IMR-90 (cell line): ENCODE measurements around the gene NCKIPSD. TPM values are rescaled to one million over a fixed set of nuclear protein-coding genes. Genes with fewer than 3 reads are reported as not detected.

Source experiments
- ATAC-seq: fragments of 200-7000 bp; cut with Tn5 transposase; 2 replicates; pipeline ENCODE4 v1.9.1; 2020; ENCODE audit warnings: low read depth, mild to moderate bottlenecking, moderate library complexity
- BruUV-seq: library from RNA; stranded (reverse); fragments of 400-500 nt; replicated peaks from 2 replicates; lab custom pipeline; 2021; lab: Mats Ljungman, UMichigan
- CTCF ChIA-PET: fragments of 300-600 bp; formaldehyde crosslinking; extraction: SDS; loops from one replicate; lab custom pipeline; 2021; ENCODE audit warnings: antibody characterized with exemption; lab: Yijun Ruan, JAX
- POLR2A ChIA-PET: fragments of 300-600 bp; sonication (Branson Sonifier 250); formaldehyde crosslinking; loops from one replicate; lab custom pipeline; 2022; ENCODE audit warnings: antibody characterized with exemption; ENCODE audit not compliant: unreplicated experiment; lab: Charles Lee
- DNase-seq: peaks from one replicate; pipeline ENCODE4 v3.0.0; 2013
- H2AFZ ChIP-seq: replicated peaks from 2 replicates; pipeline ENCODE3; 2013; ENCODE audit warnings: low read length, mild to moderate bottlenecking; ENCODE audit not compliant: poor library complexity
- H2AK5ac ChIP-seq: 2 replicates; pipeline ENCODE4 v1.6.1; 2013; ENCODE audit warnings: low read depth, low read length, inconsistent platforms
- H2AK9ac ChIP-seq: replicated peaks from 2 replicates; pipeline ENCODE3; 2013; ENCODE audit warnings: mild to moderate bottlenecking, low read depth, low read length, moderate library complexity; ENCODE audit not compliant: poor library complexity
- H2BK120ac ChIP-seq: 2 replicates; pipeline ENCODE4 v1.6.1; 2013; ENCODE audit warnings: low read depth, low read length, inconsistent platforms
- H2BK15ac ChIP-seq: 3 replicates; pipeline ENCODE4 v1.6.1; 2013; ENCODE audit warnings: low read depth, low read length, inconsistent platforms
- H2BK20ac ChIP-seq: 2 replicates; pipeline ENCODE4 v1.6.1; 2013; ENCODE audit warnings: low read depth, mild to moderate bottlenecking, inconsistent platforms, low read length, moderate library complexity
- H2BK5ac ChIP-seq: 2 replicates; pipeline ENCODE4 v1.6.1; 2013; ENCODE audit warnings: mild to moderate bottlenecking, low read depth, low read length, inconsistent platforms; ENCODE audit not compliant: poor library complexity, severe bottlenecking
- H3K14ac ChIP-seq: replicated peaks from 2 replicates; pipeline ENCODE4 v1.6.1; 2013; ENCODE audit warnings: low read depth, low read length, inconsistent platforms
- H3K18ac ChIP-seq: 2 replicates; pipeline ENCODE4 v1.6.1; 2013; ENCODE audit warnings: low read depth, low read length, control low read depth
- H3K23ac ChIP-seq: 2 replicates; pipeline ENCODE4 v1.6.1; 2013; ENCODE audit warnings: low read depth, low read length, inconsistent platforms
- H3K27ac ChIP-seq: 2 replicates; pipeline ENCODE4 v1.5.1; 2013; ENCODE audit warnings: mild to moderate bottlenecking, control low read depth, low read length; ENCODE audit not compliant: insufficient read depth
- H3K27me3 ChIP-seq: 2 replicates; pipeline ENCODE4 v1.6.1; 2013; ENCODE audit warnings: low read length; ENCODE audit not compliant: control insufficient read depth, insufficient read depth
- H3K36me3 ChIP-seq: 2 replicates; pipeline ENCODE4 v1.6.1; 2013; ENCODE audit warnings: low read length, mixed read lengths; ENCODE audit not compliant: control insufficient read depth, insufficient read depth
- H3K4ac ChIP-seq: 2 replicates; pipeline ENCODE4 v1.6.1; 2013; ENCODE audit warnings: low read depth, low read length, inconsistent platforms
- H3K4me1 ChIP-seq: 2 replicates; pipeline ENCODE4 v1.6.1; 2013; ENCODE audit warnings: low read length, mixed read lengths; ENCODE audit not compliant: control insufficient read depth, insufficient read depth
- H3K4me2 ChIP-seq: 2 replicates; pipeline ENCODE4 v1.6.1; 2013; ENCODE audit warnings: low read depth, mild to moderate bottlenecking, control low read depth, low read length, moderate library complexity
- H3K4me3 ChIP-seq: 2 replicates; pipeline ENCODE4 v1.5.1; 2013; ENCODE audit warnings: low read depth, mild to moderate bottlenecking, control low read depth, low read length, moderate library complexity; ENCODE audit not compliant: insufficient read depth
- H3K56ac ChIP-seq: 2 replicates; pipeline ENCODE4 v1.6.1; 2013; ENCODE audit warnings: low read length, inconsistent platforms; ENCODE audit not compliant: insufficient read depth; ENCODE audit errors: extremely low read depth
- H3K79me1 ChIP-seq, 2 experiments: 2 replicates each; pipeline ENCODE4 v1.6.1; 2013; ENCODE audit warnings: low read length in 2 of 2, inconsistent platforms in 1 of 2, low read depth in 1 of 2
- H3K9ac ChIP-seq: 2 replicates; pipeline ENCODE4 v1.6.1; 2013; ENCODE audit warnings: low read depth, low read length, control low read depth
- H3K9me1 ChIP-seq: 2 replicates; pipeline ENCODE4 v1.6.1; 2013; ENCODE audit warnings: low read length, inconsistent platforms; ENCODE audit not compliant: insufficient read depth
- H3K9me3 ChIP-seq: 2 replicates; pipeline ENCODE4 v1.6.1; 2013; ENCODE audit warnings: low read length; ENCODE audit not compliant: control insufficient read depth, insufficient read depth
- H4K20me1 ChIP-seq: 2 replicates; pipeline ENCODE4 v1.6.1; 2013; ENCODE audit warnings: low read length, inconsistent platforms; ENCODE audit not compliant: insufficient read depth
- H4K5ac ChIP-seq: 2 replicates; pipeline ENCODE4 v1.6.1; 2013; ENCODE audit warnings: mild to moderate bottlenecking, low read depth, low read length, control low read depth
- H4K8ac ChIP-seq, 2 experiments: 2 replicates each; pipeline ENCODE4 v1.6.1; 2013; ENCODE audit warnings: low read depth in 2 of 2, low read length in 2 of 2, control low read depth in 1 of 2, inconsistent platforms in 1 of 2
- H4K91ac ChIP-seq: 2 replicates; pipeline ENCODE4 v1.6.1; 2013; ENCODE audit warnings: low read depth, low read length, inconsistent platforms; ENCODE audit not compliant: insufficient read depth
- BHLHE40 ChIP-seq: fragments of 150-350 bp; IDR thresholded peaks from 2 replicates; pipeline ENCODE4 v1.6.1; 2016; ENCODE audit warnings: mild to moderate bottlenecking, low read depth, low read length
- CEBPB ChIP-seq: IDR thresholded peaks from 2 replicates; pipeline ENCODE4 v1.6.1; 2012; ENCODE audit warnings: low read depth, low read length, improper control_type of control experiment
- FOS ChIP-seq: fragments of 150-350 bp; IDR thresholded peaks from 2 replicates; pipeline ENCODE4 v1.6.1; 2016; ENCODE audit warnings: low read depth, low read length
- MAZ ChIP-seq: IDR thresholded peaks from 2 replicates; pipeline ENCODE4 v1.6.1; 2012; ENCODE audit warnings: low read depth, mild to moderate bottlenecking, low read length, improper control_type of control experiment, moderate library complexity, borderline replicate concordance
- POLR2A ChIP-seq: IDR thresholded peaks from 2 replicates; pipeline ENCODE4 v1.6.1; 2012; ENCODE audit warnings: mild to moderate bottlenecking, low read depth, low read length
- RCOR1 ChIP-seq: IDR thresholded peaks from 2 replicates; pipeline ENCODE4 v1.6.1; 2012; ENCODE audit warnings: mild to moderate bottlenecking, low read length, improper control_type of control experiment; ENCODE audit not compliant: insufficient replicate concordance
- RFX5 ChIP-seq: IDR thresholded peaks from 2 replicates; pipeline ENCODE4 v1.8.0; 2012; ENCODE audit warnings: low read depth, mild to moderate bottlenecking, low read length, moderate library complexity
- WGBS, 2 experiments: methylation state at CpG; one replicate each; pipeline versions ENCODE4 v1.1.5 to v1.1.7; 2013; ENCODE audit warnings: missing lambda C conversion rate in 2 of 2; ENCODE audit not compliant: insufficient read length in 1 of 2; ENCODE audit errors: extremely low coverage in 2 of 2; 5-methylcytosine and 5-hydroxymethylcytosine counted together
- dilution Hi-C: fragments of 300-500 bp; cut with HindIII; formaldehyde crosslinking; loops from one replicate; pipeline ENCODE4 v1.14.3; 2018; ENCODE audit warnings: low sequenced_read_pairs; ENCODE audit not compliant: unreplicated experiment
- in situ Hi-C: fragments of 300-500 bp; cut with MboI; formaldehyde crosslinking; loops from 3 replicates; pipeline ENCODE4 v1.14.3; 2019; ENCODE audit warnings: low sequenced_read_pairs, inconsistent platforms, mixed read lengths
- intact Hi-C: fragments of 100-400 bp; cut with micrococcal nuclease; formaldehyde crosslinking; loops from 2 replicates; pipeline ENCODE4 v1.10.0; 2022
- polyA plus RNA-seq, 3 experiments: library from polyadenylated mRNA; depleted of rRNA; stranded (reverse); fragments of >200 nt; gene quantifications; 2 replicates each; pipeline ENCODE4 v1.2.3, GENCODE V29; 2012; ENCODE audit warnings: low replicate concordance in 1 of 3
- total RNA-seq: library from RNA; depleted of rRNA; stranded (reverse); fragments of >200 nt; gene quantifications from 2 replicates; pipeline ENCODE4 v1.2.3, GENCODE V29; 2012
- TF ChIP-seq, protein P1 (sequence below): conservative IDR thresholded peaks from 2 replicates; pipeline ENCODE4 v1.5.1; 2012; ENCODE audit warnings: mild to moderate bottlenecking, low read depth, low read length, improper control_type of control experiment
- TF ChIP-seq, protein P2 (sequence below): fragments of 150-350 bp; IDR thresholded peaks from 2 replicates; pipeline ENCODE4 v1.6.1; 2016; ENCODE audit warnings: low read depth, mild to moderate bottlenecking, low read length, moderate library complexity, borderline replicate concordance

Gene NCKIPSD
- total and polyA plus RNA-seq, 2 of the 4 experiments (the other 2 are of a cell fraction): 21.0 to 38.3 TPM

DNA sequence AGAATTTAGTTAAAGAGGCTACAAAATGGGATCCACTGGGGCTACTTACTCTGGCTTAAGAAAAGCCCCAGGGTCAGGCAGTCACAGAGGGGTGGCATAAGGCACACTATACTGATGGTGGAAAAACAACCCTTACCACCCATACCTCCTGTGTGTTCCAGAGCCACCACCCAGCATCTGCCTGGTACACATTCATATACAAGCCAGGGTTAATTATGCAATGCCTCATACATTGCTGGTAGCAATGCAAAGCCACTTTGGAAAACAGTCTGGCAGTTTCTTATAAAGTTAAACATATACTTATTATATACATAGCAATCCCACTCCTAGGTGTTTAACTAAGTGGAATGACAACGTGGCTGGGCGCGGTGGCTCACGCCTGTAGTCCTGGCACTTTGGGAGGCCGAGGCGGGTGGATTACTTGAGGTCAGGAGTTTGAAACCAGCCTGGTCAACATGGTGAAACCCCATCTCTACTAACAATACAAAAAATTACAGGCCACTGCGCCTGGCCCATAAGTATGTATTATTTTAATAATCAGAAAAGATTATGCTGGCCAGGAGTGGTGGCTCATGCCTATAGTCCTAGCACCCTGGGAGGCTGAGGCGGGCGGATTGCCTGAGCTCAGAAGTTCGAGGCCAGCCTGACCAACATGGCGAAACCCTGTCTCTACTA, 15.2 kb upstream of the NCKIPSD start:
- no peak overlapping the region; the same call in 1 of the 2 replicates for H3K27ac ChIP-seq
- H2BK5ac ChIP-seq: peak overlapping the region; percentile 29
- H4K20me1 ChIP-seq: peaks cover 97% of the 10 kb centered on the region
- H3K4me2 ChIP-seq: peak overlapping the region; percentile 31; the same call in 1 of the 2 replicates
- no peak overlapping the region for H3K14ac ChIP-seq
- H3K18ac ChIP-seq: no peak overlapping the region
- WGBS, 2 experiments: 100% methylated on average over 2 of the region's 11 CpGs; no CpG with 5 or more reads in 1 of the 2 experiments
- H4K5ac ChIP-seq: no peak overlapping the region
- H3K27me3 ChIP-seq: no peaks in the 10 kb centered on the region
- no peak for TF ChIP-seq RCOR1
- TF ChIP-seq, protein P1, sequence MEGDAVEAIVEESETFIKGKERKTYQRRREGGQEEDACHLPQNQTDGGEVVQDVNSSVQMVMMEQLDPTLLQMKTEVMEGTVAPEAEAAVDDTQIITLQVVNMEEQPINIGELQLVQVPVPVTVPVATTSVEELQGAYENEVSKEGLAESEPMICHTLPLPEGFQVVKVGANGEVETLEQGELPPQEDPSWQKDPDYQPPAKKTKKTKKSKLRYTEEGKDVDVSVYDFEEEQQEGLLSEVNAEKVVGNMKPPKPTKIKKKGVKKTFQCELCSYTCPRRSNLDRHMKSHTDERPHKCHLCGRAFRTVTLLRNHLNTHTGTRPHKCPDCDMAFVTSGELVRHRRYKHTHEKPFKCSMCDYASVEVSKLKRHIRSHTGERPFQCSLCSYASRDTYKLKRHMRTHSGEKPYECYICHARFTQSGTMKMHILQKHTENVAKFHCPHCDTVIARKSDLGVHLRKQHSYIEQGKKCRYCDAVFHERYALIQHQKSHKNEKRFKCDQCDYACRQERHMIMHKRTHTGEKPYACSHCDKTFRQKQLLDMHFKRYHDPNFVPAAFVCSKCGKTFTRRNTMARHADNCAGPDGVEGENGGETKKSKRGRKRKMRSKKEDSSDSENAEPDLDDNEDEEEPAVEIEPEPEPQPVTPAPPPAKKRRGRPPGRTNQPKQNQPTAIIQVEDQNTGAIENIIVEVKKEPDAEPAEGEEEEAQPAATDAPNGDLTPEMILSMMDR: no peak
- TF ChIP-seq POLR2A: no peak
- no peak for TF ChIP-seq FOS
- no peak for TF ChIP-seq BHLHE40
- TF ChIP-seq RFX5: no peak
- peak; percentile 28; the same call in 1 of the 2 replicates for TF ChIP-seq CEBPB
- TF ChIP-seq, protein P2, sequence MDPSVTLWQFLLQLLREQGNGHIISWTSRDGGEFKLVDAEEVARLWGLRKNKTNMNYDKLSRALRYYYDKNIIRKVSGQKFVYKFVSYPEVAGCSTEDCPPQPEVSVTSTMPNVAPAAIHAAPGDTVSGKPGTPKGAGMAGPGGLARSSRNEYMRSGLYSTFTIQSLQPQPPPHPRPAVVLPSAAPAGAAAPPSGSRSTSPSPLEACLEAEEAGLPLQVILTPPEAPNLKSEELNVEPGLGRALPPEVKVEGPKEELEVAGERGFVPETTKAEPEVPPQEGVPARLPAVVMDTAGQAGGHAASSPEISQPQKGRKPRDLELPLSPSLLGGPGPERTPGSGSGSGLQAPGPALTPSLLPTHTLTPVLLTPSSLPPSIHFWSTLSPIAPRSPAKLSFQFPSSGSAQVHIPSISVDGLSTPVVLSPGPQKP: no peak
- no peak for TF ChIP-seq MAZ
- ATAC-seq (peak; percentile 36), DNase-seq (no peak)
- no peak overlapping the region for H3K56ac ChIP-seq
- no peak overlapping the region for H3K23ac ChIP-seq
- H4K91ac ChIP-seq: no peak overlapping the region
- peaks cover 8% of the 10 kb centered on the region for H3K4me1 ChIP-seq
- dilution Hi-C loops: no loop called here
- no peak overlapping the region for H2BK120ac ChIP-seq
- peaks cover 24% of the 10 kb centered on the region for H3K36me3 ChIP-seq
- H3K9me3 ChIP-seq: no peaks in the 10 kb centered on the region
- intact Hi-C loops: no loop called here
- ChIA-PET POLR2A (interaction anchor here (0.7 kb wide), 1 partner anchor 38 kb away, joined by 15 read pairs; the partner anchor contains the start of gene CELSR3), CTCF (interaction anchor here (1.0 kb wide), 1 partner anchor 452 kb away, joined by 3 read pairs; no protein-coding TSS in a partner anchor)
- peaks cover 28 to 72% of the 10 kb centered on the region in 2 experiments for H3K79me1 ChIP-seq
- 0 out of 2 replicates have a peak overlapping the region, but pooled peaks have one; percentile 15 for H2AK5ac ChIP-seq
- no peak overlapping the region for H2BK20ac ChIP-seq
- H3K4me3 ChIP-seq: no peak overlapping the region
- H2AFZ ChIP-seq: no peak overlapping the region
- in situ Hi-C loops: no loop called here
- no peak overlapping the region for H3K4ac ChIP-seq
- no peak overlapping the region for H2BK15ac ChIP-seq
- H3K9me1 ChIP-seq: peaks cover 23% of the 10 kb centered on the region
- H3K9ac ChIP-seq: no peak overlapping the region
- no TSS peak for BruUV-seq
- no peak overlapping the region for H2AK9ac ChIP-seq
- H4K8ac ChIP-seq: no peak overlapping the region
